GM20000 (cell line): ENCODE measurements around the gene AMH.

Experiments used
- DNase-seq: peaks from one replicate; pipeline ENCODE4 v3.0.0; 2012; ENCODE audit warnings: low spot score
- CTCF ChIP-seq: IDR thresholded peaks from 2 replicates; pipeline ENCODE4 v1.5.1; 2012; ENCODE audit warnings: mild to moderate bottlenecking, control low read depth; ENCODE audit errors: extremely low read depth, missing control alignments

The AMH gene

GRCh38 chr19:2237869-2238153 lies 11.3 kb upstream of the AMH start:
- TF ChIP-seq CTCF, result no peak
- DNase-seq, result no peak

GRCh38 chr19:2239173-2239572 lies 9.9 kb upstream of the AMH start:
- no peak for TF ChIP-seq CTCF
- no peak for DNase-seq

GRCh38 chr19:2239771-2240770 lies 9.1 kb upstream of the AMH start:
- no peak for TF ChIP-seq CTCF
- no peak for DNase-seq

- TF ChIP-seq CTCF, result no peak
Observed at GRCh38 chr19:2240881-2241760, 8.0 kb upstream of the AMH start.

GRCh38 chr19:2242092-2242537 lies 7.0 kb upstream of the AMH start:
- no peak for DNase-seq
- no peak for TF ChIP-seq CTCF

More at GRCh38 chr19:2240881-2241760, 8.0 kb upstream of the AMH start:
- DNase-seq, result no peak

GRCh38 chr19:2242816-2243215 lies 6.3 kb upstream of the AMH start:
- TF ChIP-seq CTCF, result no peak
- DNase-seq, result no peak
